NCI-H82 treated with DMSO at 0.1 percent for 48 hours (cell line): ENCODE results near the gene ATG7.

ENCODE experiments used
- DNase-seq: peaks from one replicate; lab custom pipeline; 2025; ENCODE audit not compliant: unreplicated experiment; lab: John Stamatoyannopoulos, UW

The ATG7 gene

DNA sequence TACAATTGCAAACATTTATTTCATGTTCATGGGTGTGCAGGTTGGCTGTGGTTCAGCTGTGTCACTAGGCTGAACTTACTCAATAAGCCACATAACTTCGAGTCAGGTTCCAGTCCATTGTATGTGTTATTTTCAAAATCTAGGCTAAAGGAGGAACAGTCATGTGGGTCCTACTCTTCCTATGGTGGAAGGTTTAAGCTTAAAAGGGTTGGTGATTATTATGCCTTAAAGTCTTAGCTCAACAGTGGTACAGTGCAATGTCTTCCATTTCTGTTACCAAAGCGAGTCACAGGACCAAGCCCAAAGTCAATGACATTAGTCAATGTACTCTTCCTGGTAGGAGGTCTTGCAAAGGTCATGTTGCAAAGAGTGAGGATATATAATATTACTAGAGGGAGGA is 78.2 kb downstream of the ATG7 start:
- DNase-seq = no peak

DNA sequence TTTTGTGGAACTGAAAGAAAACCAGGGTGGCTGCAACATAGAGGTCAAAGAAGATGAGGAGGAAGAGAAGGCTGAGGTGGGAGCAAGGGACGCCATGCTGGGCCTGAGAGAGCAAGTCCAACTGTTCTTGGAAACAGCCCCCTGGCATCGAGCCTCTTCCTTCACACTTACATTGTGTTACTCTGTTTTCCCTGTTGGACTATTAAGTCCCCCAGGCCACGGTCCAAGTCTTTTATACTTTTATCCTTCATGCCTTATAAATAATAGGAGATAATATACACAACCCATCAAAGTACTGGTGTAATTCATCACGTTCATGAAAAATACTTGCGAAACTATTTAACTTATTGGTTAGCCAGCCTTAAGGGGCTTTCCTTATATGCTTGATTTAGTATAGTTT is 79.3 kb downstream of the ATG7 start:
- no peak for DNase-seq

- DNase-seq = no peak
Measured at GRCh38 chr3:11356269-11356668, 84.1 kb downstream of the ATG7 start.

DNA sequence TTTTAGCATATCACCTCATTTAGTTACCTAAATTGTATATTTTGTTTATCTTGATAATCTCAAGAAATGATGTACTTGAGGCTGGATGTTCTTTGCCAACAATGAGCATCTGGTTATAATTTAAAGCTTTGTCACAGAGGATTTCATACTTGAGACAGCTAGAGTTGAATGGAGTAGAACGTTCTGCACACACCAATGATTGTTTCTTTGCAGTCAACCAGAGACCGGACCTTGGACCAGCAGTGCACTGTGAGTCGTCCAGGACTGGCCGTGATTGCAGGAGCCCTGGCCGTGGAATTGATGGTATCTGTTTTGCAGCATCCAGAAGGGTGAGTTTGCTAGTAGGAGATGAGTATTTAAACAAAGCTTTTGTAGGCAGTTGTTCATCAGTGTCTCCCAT is 90.4 kb downstream of the ATG7 start:
- DNase-seq = no peak

DNA sequence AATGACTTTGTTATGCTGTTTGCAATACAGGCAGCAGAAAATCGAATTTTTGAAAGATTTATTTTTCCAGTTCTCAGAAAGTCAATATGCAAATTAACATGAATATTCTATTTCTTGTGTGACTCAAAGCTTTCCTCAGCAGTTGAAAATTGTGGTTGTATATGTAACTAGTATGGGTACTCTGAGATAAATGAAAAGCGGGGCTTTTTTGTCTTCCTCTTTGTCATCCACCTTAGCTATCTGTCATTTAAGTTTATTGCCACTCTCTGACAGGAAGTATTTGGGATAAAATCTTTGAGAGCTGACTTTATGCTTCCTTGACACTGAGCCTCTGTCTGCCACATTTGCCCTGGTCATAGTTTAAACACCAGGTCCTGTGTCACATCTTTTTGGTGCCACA is 91.5 kb downstream of the ATG7 start:
- no peak for DNase-seq

DNA sequence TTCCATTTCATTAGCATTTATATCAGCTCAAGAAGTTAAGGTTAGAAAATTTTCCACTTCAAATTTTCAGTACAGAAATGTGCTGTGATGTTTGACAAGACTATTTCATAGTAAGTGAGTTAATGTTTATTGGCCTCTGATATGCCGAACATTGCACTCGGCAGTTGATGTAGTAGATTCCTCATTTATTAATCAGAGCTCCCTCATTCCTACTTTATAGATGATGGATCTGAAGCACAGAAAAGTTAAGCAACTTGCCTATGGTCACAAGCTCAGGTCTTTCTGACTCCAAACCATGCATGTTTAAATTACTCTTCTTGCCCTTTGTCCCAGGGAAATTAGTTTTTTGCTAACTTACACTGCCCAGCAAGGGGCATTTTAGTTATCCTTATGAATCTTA is 92.0 kb downstream of the ATG7 start:
- DNase-seq = no peak

DNA sequence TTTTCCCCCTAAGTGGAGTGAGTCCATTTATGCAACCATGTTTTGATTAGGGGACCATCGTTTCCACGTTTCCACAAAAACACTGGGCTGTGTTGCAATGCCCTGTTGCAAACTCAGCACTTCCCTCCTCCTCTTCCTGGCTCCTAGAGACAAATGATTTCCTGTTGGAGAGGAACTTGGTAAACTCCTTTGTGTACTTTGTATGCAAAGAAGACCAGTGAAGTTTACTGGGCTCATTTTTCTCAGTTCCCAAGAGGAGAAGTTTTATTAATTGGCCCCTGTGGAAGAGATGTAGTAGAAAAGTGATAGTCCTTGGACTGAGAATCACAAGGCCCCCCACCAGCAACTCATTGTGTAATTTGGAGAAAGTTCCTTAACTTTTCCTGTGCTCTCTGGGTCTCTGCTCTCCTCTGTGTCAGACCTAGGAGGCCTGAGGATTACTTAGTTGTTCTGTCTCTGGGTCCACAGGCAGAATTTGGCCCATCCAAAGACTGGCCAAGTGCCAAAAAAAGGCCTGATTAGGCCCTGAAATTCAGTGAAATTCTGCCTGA is 95.0 kb downstream of the ATG7 start:
- DNase-seq = no peak

GRCh38 chr3:11370191-11370590 is 98.0 kb downstream of the ATG7 start:
- no peak for DNase-seq

DNA sequence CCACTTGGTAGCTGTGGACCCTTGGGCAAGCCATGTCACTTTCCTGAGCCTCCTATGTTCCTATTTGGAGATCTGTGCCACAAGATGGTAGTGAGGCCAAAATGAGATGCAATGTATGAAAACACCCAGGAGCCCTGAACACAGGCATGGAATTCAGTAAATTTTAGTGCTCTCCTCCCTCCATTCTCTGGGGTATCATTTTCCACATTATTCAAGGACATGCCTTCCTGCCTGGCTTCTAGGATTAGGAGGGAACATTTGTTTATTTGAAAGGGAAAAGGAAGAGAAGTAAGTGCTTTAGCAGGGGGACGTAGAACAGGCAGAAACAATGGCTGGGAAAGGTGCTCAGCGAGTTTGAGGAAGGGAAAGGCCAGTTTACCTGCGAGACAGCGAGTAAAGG is 98.8 kb downstream of the ATG7 start:
- no peak for DNase-seq

- DNase-seq = no peak
Measured at GRCh38 chr3:11371747-11372146, 99.5 kb downstream of the ATG7 start.

DNA sequence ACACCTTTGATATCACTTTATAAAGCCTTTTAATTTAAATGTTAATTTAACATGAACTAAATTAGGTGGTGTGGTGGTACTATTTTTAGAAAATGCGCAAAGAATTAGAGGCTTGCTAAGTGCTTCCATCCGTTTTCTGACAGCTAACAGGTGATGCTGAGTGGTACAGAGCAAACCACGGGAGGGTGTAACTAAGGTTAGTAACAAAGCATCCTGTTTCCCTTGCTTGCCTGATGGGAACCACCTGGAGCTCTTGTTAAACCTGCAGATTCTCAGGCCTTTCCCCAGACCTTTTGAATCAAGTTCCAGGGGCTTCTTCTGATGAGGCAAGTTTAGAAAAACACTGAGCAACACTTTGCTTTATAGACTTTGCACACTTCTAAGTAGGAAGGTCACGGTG is 101.0 kb downstream of the ATG7 start:
- DNase-seq = no peak

- DNase-seq = no peak
Measured at GRCh38 chr3:11373654-11374053, 101.5 kb downstream of the ATG7 start.

DNA sequence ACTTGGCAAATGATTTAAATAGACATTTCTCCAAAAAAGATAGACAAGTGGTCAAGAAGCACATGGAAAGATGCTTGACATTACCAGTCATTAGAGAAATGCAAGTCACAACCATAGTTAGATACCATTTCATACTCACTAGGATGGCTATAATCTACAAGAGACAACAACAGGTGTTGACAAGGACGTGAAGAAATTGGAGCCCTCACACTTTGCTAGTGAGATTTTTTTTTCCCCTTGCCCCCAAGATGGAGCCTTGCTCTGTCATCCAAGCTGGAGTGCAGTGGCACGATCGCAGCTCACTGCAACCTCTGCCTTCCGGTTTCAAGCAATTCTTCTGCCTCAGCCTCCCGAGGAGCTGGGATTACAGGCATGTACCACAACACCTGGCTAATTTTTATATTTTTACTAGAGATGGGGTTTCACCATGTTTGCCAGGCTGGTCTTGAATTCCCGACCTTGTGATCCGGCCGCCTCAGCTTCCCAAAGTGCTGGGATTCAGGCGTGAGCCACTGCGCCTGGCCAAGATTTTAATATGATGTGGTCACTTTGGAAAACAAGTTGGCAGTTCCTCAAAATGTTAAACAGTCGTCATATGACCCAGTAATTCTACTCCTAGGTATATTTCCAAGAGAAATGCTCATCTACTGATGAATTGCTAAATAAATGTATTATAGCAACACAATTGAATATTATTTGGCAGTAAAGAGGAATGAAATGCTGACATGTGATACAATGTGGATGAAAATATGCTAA is 103.3 kb downstream of the ATG7 start:
- DNase-seq = no peak

DNA sequence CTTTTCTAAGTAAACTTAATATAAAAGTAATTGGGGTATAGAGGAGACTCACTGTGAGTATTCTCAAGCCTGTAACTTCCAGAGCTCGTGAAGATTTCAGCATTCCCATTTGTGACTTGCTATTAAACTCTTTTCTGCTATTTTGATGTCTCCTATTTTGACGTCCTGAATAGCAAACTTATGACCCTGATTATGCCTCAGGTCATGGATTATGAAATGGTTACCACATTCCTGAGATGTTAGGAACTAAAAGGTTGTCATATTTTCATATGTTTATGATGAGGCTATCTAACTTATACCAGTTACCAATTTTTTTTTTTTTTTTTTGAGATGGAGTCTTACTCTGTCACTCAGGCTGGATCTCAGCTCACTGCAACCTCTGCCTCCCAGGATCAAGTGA is 105.5 kb downstream of the ATG7 start:
- DNase-seq = no peak

- DNase-seq = peak; percentile 13
Measured at GRCh38 chr3:11379238-11379823, 107.1 kb downstream of the ATG7 start.

DNA sequence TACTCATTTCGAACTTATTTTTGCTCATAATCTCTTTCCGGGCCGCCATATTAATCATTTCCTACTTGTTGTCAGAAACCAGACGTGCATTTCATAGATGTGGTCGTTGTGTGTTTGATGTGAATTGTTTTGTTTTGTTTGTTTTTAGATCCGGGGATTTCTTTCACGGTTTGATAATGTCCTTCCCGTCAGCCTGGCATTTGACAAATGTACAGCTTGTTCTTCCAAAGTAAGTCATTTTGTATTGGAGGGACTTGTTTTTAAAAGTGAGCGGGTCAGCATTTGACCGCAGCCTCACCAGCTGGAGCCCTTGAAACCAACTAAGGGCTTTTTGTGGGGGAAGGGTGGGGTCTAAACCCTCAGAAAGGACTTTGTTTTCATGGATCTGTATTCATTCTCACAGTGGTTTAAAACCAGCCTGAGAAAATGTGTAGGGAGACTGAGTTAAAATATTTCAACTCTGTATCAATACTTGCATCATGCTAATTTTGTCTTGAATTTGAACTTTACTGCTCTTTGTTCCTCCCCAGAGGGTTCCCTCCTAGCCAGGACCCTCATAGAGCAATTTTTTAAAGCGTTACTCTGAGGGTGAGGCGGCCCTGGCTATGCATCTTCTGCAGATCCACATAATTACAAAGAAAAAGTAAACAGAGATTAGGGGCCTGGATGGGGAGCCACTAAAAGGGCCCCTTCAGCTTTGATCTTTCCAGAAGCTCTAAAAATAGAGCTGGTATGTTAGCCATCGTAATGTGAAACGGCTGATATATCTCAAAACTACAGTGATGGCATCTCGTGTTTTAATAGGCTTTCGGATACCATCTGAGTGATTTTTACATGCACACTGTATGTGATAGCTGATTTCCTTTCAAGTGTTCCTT is 107.9 kb downstream of the ATG7 start:
- no peak for DNase-seq

DNA sequence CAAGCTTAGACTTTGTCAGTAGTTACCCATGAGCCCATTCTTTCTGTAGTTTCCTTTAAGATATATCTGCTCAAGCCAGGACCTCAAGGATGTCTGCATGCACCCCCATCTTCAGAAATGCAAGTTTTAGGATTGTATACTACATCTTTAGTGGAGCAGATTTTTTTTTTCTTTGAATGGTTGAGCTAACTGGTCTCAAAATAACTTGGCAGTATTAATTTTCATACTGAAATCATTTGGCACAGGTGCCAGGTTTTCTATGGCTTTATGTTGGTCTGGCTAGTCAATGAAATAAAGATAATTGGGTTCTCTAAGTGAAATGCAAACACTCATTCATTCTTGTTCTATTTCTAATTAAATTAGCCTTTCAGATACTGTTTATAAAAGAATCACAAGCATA is 108.9 kb downstream of the ATG7 start:
- no peak for DNase-seq

DNA sequence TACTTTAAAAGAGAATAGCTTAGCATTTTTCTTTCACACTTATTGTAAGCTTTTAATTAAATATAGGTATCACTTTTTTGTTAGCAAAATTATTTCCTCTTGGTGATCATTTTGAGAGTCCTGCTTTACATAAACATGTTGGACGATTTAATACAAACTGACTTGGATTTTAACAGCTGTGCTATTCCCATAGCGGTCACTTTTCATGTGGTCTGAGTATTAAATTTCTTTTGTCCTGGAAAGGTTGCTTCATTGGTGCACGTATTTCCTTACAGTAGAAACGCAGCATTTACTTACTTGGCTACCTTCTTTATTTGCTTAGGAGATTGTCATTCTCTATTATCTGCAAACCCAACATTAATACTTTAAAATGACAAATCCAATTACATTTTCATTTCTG is 109.4 kb downstream of the ATG7 start:
- no peak for DNase-seq

DNA sequence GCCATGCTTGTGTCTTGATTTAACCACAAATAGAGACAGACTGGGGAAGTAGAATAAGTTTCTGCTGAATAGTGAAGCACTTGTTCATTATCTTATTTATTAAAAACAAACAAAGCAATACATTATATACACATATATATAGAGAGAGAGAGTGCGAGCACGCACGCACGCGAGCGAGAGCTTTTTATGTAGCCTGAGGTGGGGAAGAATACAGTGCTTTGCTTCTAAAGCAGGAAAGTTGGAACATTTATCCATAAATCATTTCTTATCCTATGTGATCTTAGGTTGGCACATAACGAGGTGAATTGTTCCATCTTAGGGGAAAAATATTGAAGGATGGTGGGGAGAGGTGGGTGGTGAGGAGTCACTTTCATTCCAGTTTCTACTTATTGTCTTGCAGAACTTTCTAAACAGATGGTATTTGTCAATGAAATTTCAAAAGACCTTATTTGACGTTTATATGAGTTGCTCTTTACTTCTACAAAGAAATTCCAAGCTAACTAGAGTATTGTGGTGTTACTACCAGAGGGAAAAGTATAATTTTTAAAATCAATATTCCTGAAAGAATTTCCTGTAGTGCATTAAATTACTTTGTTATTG is 110.0 kb downstream of the ATG7 start:
- DNase-seq = no peak

DNA sequence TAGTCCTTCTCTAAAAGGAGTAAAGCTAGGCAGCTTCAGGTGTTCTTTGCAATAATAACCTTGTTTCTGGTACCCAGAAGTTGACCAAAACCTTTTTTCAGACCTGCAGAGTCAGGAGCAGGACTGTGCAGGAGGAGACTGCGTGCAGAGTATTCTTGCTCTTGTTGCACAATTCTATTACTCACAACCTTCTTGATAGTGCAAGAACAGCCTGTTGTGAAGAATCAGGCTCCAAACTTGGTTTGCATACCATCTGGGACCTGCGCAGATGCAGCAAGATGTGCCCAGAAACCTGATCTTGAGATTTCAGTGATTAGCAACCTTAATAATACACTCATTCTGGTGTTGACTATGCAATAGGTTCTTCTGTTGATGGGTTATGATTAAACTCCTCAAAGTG is 111.9 kb downstream of the ATG7 start:
- DNase-seq = no peak

- no peak for DNase-seq
Measured at GRCh38 chr3:11385326-11385725, 113.1 kb downstream of the ATG7 start.
